HG03103 (cell line): ENCODE measurements around the gene UQCRQ.

Experiments used
- ATAC-seq: cut with Tn5 transposase; IDR thresholded peaks from one replicate; pipeline ENCODE4 v1.9.1; 2021; ENCODE audit warnings: low read depth; ENCODE audit not compliant: unreplicated experiment

Gene UQCRQ

GRCh38 chr5:132866342-132867045 lies at the start of gene UQCRQ, which contains the start of gene GDF9:
TSS of gene UQCRQ (plus strand) at chr5:132866642. CDS start at chr5:132866882, 240 bp downstream.
TSS of gene GDF9 (minus strand) at chr5:132866469. CDS start at chr5:132864533, 1,936 bp downstream.
- peak; percentile 96 for ATAC-seq

GRCh38 chr5:132817011-132817410 lies 49.4 kb upstream of the UQCRQ start:
- ATAC-seq, result no peak

- no peak for ATAC-seq
Measured at GRCh38 chr5:132819468-132819867, 47.0 kb upstream of the UQCRQ start.

GRCh38 chr5:132820162-132820754 lies 46.2 kb upstream of the UQCRQ start:
- peak; percentile 64 for ATAC-seq

GRCh38 chr5:132821350-132821749 lies 45.1 kb upstream of the UQCRQ start:
- ATAC-seq, result no peak

- ATAC-seq, result no peak
Measured at GRCh38 chr5:132821791-132822190, 44.7 kb upstream of the UQCRQ start.

GRCh38 chr5:132822650-132823480 lies 43.6 kb upstream of the UQCRQ start:
- ATAC-seq, result no peak

GRCh38 chr5:132823481-132824050 lies 42.9 kb upstream of the UQCRQ start:
- ATAC-seq, result no peak

GRCh38 chr5:132824426-132824825 lies 42.0 kb upstream of the UQCRQ start:
- no peak for ATAC-seq

- ATAC-seq, result no peak
Measured at GRCh38 chr5:132825033-132825833, 41.2 kb upstream of the UQCRQ start.

GRCh38 chr5:132825834-132826391 lies 40.5 kb upstream of the UQCRQ start:
- no peak for ATAC-seq

- no peak for ATAC-seq
Measured at GRCh38 chr5:132826424-132827082, 39.9 kb upstream of the UQCRQ start.

- no peak for ATAC-seq
Measured at GRCh38 chr5:132827943-132828673, 38.3 kb upstream of the UQCRQ start.

GRCh38 chr5:132828846-132829494 lies 37.5 kb upstream of the UQCRQ start:
- ATAC-seq, result no peak

- peak; percentile 61 for ATAC-seq
Measured at GRCh38 chr5:132829742-132830435, 36.6 kb upstream of the UQCRQ start.

- peak; percentile 59 for ATAC-seq
Measured at GRCh38 chr5:132830436-132831094, 35.9 kb upstream of the UQCRQ start, which contains the start of gene SHROOM1. TSS of gene SHROOM1 (minus strand) at chr5:132830647. CDS start at chr5:132826140, 4,507 bp downstream.
